ENCODE measurements around the gene LRRC1. TPM values are rescaled to one million over a fixed set of nuclear protein-coding genes. Genes with fewer than 3 reads are reported as not detected.

The LRRC1 gene
- total and polyA plus RNA-seq, 2 of the 13 experiments (the other 11 are each of a cell fraction or from before 2014, with no cell fraction given) = 15.6 to 27.7 TPM

GRCh38 chr6:53845280-53846195, 50.7 kb downstream of the LRRC1 start (continued):
- TF ChIP-seq ZNF318 (CRISPR knock-in tag; IDR thresholded peaks at IDR 0.05) (no peak), SCMH1 (CRISPR knock-in tag; IDR thresholded peaks at IDR 0.05; ENCODE audit: borderline replicate concordance) (no peak), KDM6A (CRISPR knock-in tag; IDR thresholded peaks at IDR 0.05; ENCODE audit: low read depth) (no peak)

All from HepG2 (cell line).